Mucosa of rectum (tissue), 2 donors: Measurements from ENCODE around the gene CLTA.
"Not testable (repeated sequence)": the region's sequence is repeated elsewhere in the genome, so short reads cannot be mapped to it uniquely, and the experiment has no call there.

Experiments
- H3K27ac ChIP-seq, 2 donors: one replicate each; pipeline ENCODE4 v1.7.0; 2013; ENCODE audit warnings: inconsistent platforms in 2 of 2, low read depth in 2 of 2, low read length in 2 of 2
- H3K27me3 ChIP-seq, 2 donors: one replicate each; pipeline ENCODE4 v1.7.0; 2013; ENCODE audit warnings: low read length in 2 of 2; ENCODE audit not compliant: control insufficient read depth in 2 of 2, insufficient read depth in 2 of 2
- H3K36me3 ChIP-seq, 2 donors: one replicate each; pipeline ENCODE4 v1.7.0; 2013; ENCODE audit warnings: low read length in 2 of 2; ENCODE audit not compliant: control insufficient read depth in 2 of 2, insufficient read depth in 2 of 2
- H3K4me1 ChIP-seq, 2 donors: one replicate each; pipeline ENCODE4 v1.7.0; 2013; ENCODE audit warnings: low read length in 2 of 2, mild to moderate bottlenecking in 1 of 2; ENCODE audit not compliant: control insufficient read depth in 2 of 2, insufficient read depth in 2 of 2
- H3K4me3 ChIP-seq, 2 donors: one replicate each; pipeline ENCODE4 v1.7.0; 2013; ENCODE audit warnings: low read length in 2 of 2
- H3K9ac ChIP-seq, 2 donors: one replicate each; pipeline ENCODE4 v1.7.0; 2013; ENCODE audit warnings: low read length in 2 of 2, low read depth in 1 of 2, mild to moderate bottlenecking in 1 of 2
- H3K9me3 ChIP-seq, 2 donors: one replicate each; pipeline ENCODE4 v1.7.0; 2013; ENCODE audit warnings: low read length in 2 of 2; ENCODE audit not compliant: control insufficient read depth in 2 of 2
- donor health status: healthy.
- donor health status: Normal muscosa, but diverticular disease.

CLTA gene

DNA sequence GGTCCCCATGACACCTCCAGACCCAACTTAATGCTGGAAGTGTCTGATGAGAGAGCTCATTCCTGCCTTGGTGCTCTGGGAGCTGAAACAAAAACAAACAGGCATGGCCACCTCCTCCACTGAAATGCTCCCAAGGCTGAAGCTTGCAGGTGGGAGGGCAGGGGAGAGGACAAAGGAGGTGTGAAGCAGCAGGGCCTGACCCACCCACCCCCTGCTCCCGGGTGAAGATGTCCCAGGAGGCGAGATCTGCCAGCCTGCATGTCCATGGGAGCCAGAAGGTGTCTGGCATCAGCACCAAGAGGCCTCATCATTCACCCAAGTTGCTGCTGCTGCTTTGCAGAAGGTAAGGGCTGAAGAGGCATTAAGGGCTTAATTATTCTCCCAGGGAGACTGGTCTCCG is 25.7 kb upstream of the CLTA start:
- no peak overlapping the region for H3K27ac ChIP-seq
- no peak overlapping the region for H3K4me3 ChIP-seq
- H3K27me3 ChIP-seq, result no peaks in the 10 kb centered on the region
- no peaks in the 10 kb centered on the region for H3K9me3 ChIP-seq
- no peak overlapping the region for H3K9ac ChIP-seq
- peaks cover 5 to 7% of the 10 kb centered on the region in 2 donors for H3K36me3 ChIP-seq
- peaks cover 4 to 9% of the 10 kb centered on the region in 2 donors for H3K4me1 ChIP-seq

DNA sequence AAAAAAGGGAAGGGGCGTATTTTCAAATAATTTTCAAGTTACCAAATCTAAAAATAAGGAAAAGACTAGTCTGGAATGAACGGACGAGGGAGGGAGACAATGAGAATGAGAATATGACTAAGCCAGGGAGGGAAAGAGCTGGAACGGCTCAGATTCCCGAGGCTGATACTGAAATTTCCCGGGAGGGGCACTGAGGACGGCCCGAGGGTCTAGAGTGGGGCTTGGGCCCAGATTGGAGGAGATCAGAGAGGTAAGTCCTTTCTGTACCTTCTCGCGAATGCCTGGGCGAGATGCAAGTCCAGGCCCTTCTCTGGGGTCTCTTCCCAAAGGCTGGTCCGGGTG is 24.9 kb upstream of the CLTA start:
- H3K9ac ChIP-seq, result peak overlapping the region in 1 of 2 donors; percentile 55
- peaks cover 4 to 9% of the 10 kb centered on the region in 2 donors for H3K4me1 ChIP-seq
- no peaks in the 10 kb centered on the region for H3K27me3 ChIP-seq
- H3K4me3 ChIP-seq, result peak overlapping the region in 1 of 2 donors; percentile 67
- no peaks in the 10 kb centered on the region for H3K9me3 ChIP-seq
- H3K27ac ChIP-seq, result no peak overlapping the region
- H3K36me3 ChIP-seq, result peaks cover 5 to 7% of the 10 kb centered on the region in 2 donors

- no peak overlapping the region for H3K27ac ChIP-seq
- H3K4me1 ChIP-seq, result peaks cover 4 to 9% of the 10 kb centered on the region in 2 donors
- no peaks in the 10 kb centered on the region for H3K27me3 ChIP-seq
- H3K9me3 ChIP-seq, result no peaks in the 10 kb centered on the region
- H3K9ac ChIP-seq, result peak overlapping the region; percentile 41 to 55
- H3K4me3 ChIP-seq, result peak overlapping the region; percentile 67 to 72
- H3K36me3 ChIP-seq, result peaks cover 4 to 5% of the 10 kb centered on the region in 2 donors
These were observed 24.4 kb upstream of the CLTA start for GRCh38 chr9:36166168-36166927.

- Histone ChIP-seq H3K27ac (no peak within 1 kb of the TSS), H3K27me3 (no peaks in the 10 kb centered on the region), H3K4me1 (peaks cover 4 to 6% of the 10 kb centered on the region in 2 donors), H3K36me3 (no peaks in the 10 kb centered on the region), H3K4me3 (no peak within 1 kb of the TSS), H3K9me3 (no peaks in the 10 kb centered on the region), H3K9ac (no peak within 1 kb of the TSS)
These were observed 21.6 kb upstream of the CLTA start, which contains the start of gene CCIN for GRCh38 chr9:36169166-36169565. Gene CCIN (plus strand): TSS chr9:36169388. CDS start chr9:36169503, 115 bp downstream.

GRCh38 chr9:36169708-36170107 is 21.0 kb upstream of the CLTA start:
- no peak overlapping the region for H3K4me3 ChIP-seq
- peaks cover 4 to 6% of the 10 kb centered on the region in 2 donors for H3K4me1 ChIP-seq
- no peaks in the 10 kb centered on the region for H3K36me3 ChIP-seq
- no peak overlapping the region for H3K27ac ChIP-seq
- H3K9me3 ChIP-seq, result no peaks in the 10 kb centered on the region
- H3K9ac ChIP-seq, result no peak overlapping the region
- no peaks in the 10 kb centered on the region for H3K27me3 ChIP-seq

DNA sequence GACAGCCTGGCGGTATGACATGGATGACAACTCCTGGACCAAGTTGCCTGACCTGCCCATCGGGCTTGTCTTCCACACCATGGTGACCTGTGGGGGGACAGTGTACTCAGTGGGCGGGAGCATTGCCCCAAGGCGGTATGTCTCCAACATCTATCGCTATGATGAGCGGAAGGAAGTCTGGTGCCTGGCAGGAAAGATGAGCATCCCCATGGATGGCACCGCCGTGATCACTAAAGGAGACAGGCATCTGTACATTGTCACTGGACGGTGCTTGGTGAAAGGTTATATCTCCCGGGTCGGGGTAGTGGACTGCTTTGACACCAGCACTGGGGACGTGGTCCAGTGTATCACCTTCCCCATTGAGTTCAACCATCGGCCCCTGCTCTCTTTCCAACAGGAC is 20.2 kb upstream of the CLTA start:
- Histone ChIP-seq H3K4me3 (no peak overlapping the region), H3K4me1 (peaks cover 4 to 6% of the 10 kb centered on the region in 2 donors), H3K36me3 (no peaks in the 10 kb centered on the region), H3K27ac (no peak overlapping the region), H3K9me3 (no peaks in the 10 kb centered on the region), H3K9ac (no peak overlapping the region), H3K27me3 (no peaks in the 10 kb centered on the region)

GRCh38 chr9:36173861-36174260 is 16.9 kb upstream of the CLTA start:
- no peaks in the 10 kb centered on the region for H3K9me3 ChIP-seq
- no peaks in the 10 kb centered on the region for H3K4me1 ChIP-seq
- no peaks in the 10 kb centered on the region for H3K36me3 ChIP-seq
- H3K27ac ChIP-seq, result no peak overlapping the region
- H3K27me3 ChIP-seq, result no peaks in the 10 kb centered on the region
- H3K9ac ChIP-seq, result no peak overlapping the region
- H3K4me3 ChIP-seq, result no peak overlapping the region

- Histone ChIP-seq H3K9me3 (no peaks in the 10 kb centered on the region), H3K9ac (no peak overlapping the region), H3K27me3 (no peaks in the 10 kb centered on the region), H3K27ac (no peak overlapping the region), H3K36me3 (no peaks in the 10 kb centered on the region), H3K4me1 (no peaks in the 10 kb centered on the region), H3K4me3 (no peak overlapping the region)
These were observed 16.4 kb upstream of the CLTA start for GRCh38 chr9:36174271-36174670.

- Histone ChIP-seq H3K36me3 (no peaks in the 10 kb centered on the region), H3K9ac (no peak overlapping the region), H3K27ac (no peak overlapping the region)
These were observed 16.0 kb upstream of the CLTA start for GRCh38 chr9:36174731-36175130.

DNA sequence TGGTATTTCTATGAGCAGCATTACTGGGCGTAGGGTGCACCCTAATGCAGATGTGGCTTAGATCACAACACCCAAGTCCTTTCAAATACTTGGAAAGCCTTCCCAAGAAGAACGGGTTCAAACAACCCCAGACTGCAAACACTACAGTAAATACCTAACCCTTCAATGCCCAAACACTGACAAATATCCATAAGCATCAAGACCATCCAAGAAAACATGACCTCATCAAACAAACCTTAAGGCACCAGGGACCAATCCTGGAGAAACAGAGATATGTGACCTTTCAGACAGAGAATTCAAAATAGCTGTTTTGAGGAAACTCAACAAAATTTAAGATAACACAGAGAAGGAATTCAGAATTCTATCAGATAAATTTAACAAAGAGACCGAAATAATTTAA is 15.5 kb upstream of the CLTA start:
- not testable (repeated sequence) for H3K4me1 ChIP-seq, H3K4me3 ChIP-seq, H3K9me3 ChIP-seq, H3K36me3 ChIP-seq, H3K27me3 ChIP-seq, H3K27ac ChIP-seq, H3K9ac ChIP-seq

More at GRCh38 chr9:36174731-36175130, 16.0 kb upstream of the CLTA start:
- no peak overlapping the region for H3K4me3 ChIP-seq
- no peaks in the 10 kb centered on the region for H3K27me3 ChIP-seq
- H3K4me1 ChIP-seq, result no peaks in the 10 kb centered on the region
- no peaks in the 10 kb centered on the region for H3K9me3 ChIP-seq
